B cell (primary cell): ENCODE data around the gene ERBB2. TPM values are rescaled to one million over a fixed set of nuclear protein-coding genes. Genes with fewer than 3 reads are reported as not detected.

ENCODE experiments used
- ATAC-seq: fragments of 200-7000 bp; cut with Tn5 transposase; one replicate; pipeline ENCODE4 v1.10.0; 2021; ENCODE audit warnings: low read depth, mild to moderate bottlenecking, moderate number of reproducible peaks, moderate library complexity
- CTCF ChIA-PET: fragments of 350-600 bp; sonication (Branson Sonifier 250); formaldehyde crosslinking; loops from one replicate; lab custom pipeline; 2021; ENCODE audit warnings: antibody characterized with exemption, inconsistent platforms; lab: Charles Lee
- POLR2A ChIA-PET: fragments of 350-600 bp; sonication (Branson Sonifier 250); formaldehyde crosslinking; loops from one replicate; lab custom pipeline; 2021; ENCODE audit warnings: antibody characterized with exemption; lab: Charles Lee
- DNase-seq: peaks from one replicate; pipeline ENCODE4 v3.0.0; 2013
- H2AFZ ChIP-seq: 2 replicates; pipeline ENCODE4 v1.6.1; 2012; ENCODE audit warnings: mild to moderate bottlenecking, low read depth, low read length; ENCODE audit not compliant: insufficient read depth, poor library complexity, severe bottlenecking
- H3K27ac ChIP-seq, 2 donors: 1 replicate in 1 of 2; 2 replicates in 1 of 2; pipeline ENCODE4 v1.5.1; 2012 to 2013; ENCODE audit warnings: low read length in 2 of 2, mild to moderate bottlenecking in 2 of 2, moderate library complexity in 1 of 2
- H3K27me3 ChIP-seq, 4 experiments: fragments of 200-600 bp in 1 of 4; sonication (generic) in 1 of 4; replicated peaks in 1 of 4; 1 replicate in 2 of 4; 2 replicates in 2 of 4; pipeline versions ENCODE4 v1.6.1 to v1.7.0; 2013 to 2016; ENCODE audit warnings: low read length in 3 of 4, mild to moderate bottlenecking in 2 of 4, mixed read lengths in 1 of 4, moderate library complexity in 1 of 4; ENCODE audit not compliant: insufficient read depth in 4 of 4, control insufficient read depth in 3 of 4; ENCODE audit errors: control extremely low read depth in 1 of 4
- H3K36me3 ChIP-seq, 2 experiments: replicated peaks in 1 of 2; 1 replicate in 1 of 2; 2 replicates in 1 of 2; pipeline versions ENCODE4 v1.6.1 to v1.7.1; 2013; ENCODE audit warnings: low read length in 1 of 2; ENCODE audit not compliant: insufficient read depth in 2 of 2, control insufficient read depth in 1 of 2; ENCODE audit errors: control extremely low read depth in 1 of 2, extremely low read depth in 1 of 2
- H3K4me1 ChIP-seq, 2 donors: fragments of 200-600 bp in 1 of 2; sonication (generic) in 1 of 2; 1 replicate in 1 of 2; 2 replicates in 1 of 2; pipeline versions ENCODE4 v1.5.1 to v1.6.1; 2013 to 2017; ENCODE audit warnings: low read length in 2 of 2; ENCODE audit not compliant: control insufficient read depth in 2 of 2, insufficient read depth in 2 of 2
- H3K4me2 ChIP-seq: replicated peaks from 2 replicates; pipeline ENCODE3; 2012; ENCODE audit warnings: mild to moderate bottlenecking, low read depth, low read length; ENCODE audit not compliant: poor library complexity, severe bottlenecking
- H3K4me3 ChIP-seq, 5 experiments: fragments of 200-600 bp in 1 of 5; sonication (generic) in 1 of 5; 1 replicate in 3 of 5; 2 replicates in 2 of 5; pipeline versions ENCODE4 v1.5.1 to v1.7.0; 2011 to 2016; ENCODE audit warnings: low read length in 4 of 5, mild to moderate bottlenecking in 4 of 5, low read depth in 2 of 5, control low read depth in 1 of 5, moderate library complexity in 1 of 5; ENCODE audit not compliant: insufficient read depth in 1 of 5; ENCODE audit errors: control extremely low read depth in 1 of 5, extremely low read depth in 1 of 5
- H3K79me2 ChIP-seq: fragments of 200-600 bp; sonication (generic); one replicate; pipeline ENCODE4 v1.6.0; 2016; ENCODE audit warnings: low read length; ENCODE audit not compliant: control insufficient read depth, insufficient read depth
- H3K9ac ChIP-seq: fragments of 200-600 bp; sonication (generic); 2 replicates; pipeline ENCODE4 v1.6.1; 2017; ENCODE audit warnings: mild to moderate bottlenecking, low read length, moderate library complexity
- H3K9me3 ChIP-seq, 3 donors: one replicate each; pipeline versions ENCODE4 v1.6.1 to v1.7.1; 2013; ENCODE audit warnings: low read length in 2 of 3; ENCODE audit not compliant: control insufficient read depth in 2 of 3, insufficient read depth in 1 of 3; ENCODE audit errors: control extremely low read depth in 1 of 3
- H4K20me1 ChIP-seq: 2 replicates; pipeline ENCODE4 v1.6.0; 2012; ENCODE audit warnings: mild to moderate bottlenecking, low read length; ENCODE audit not compliant: insufficient read depth, control insufficient read depth, poor library complexity, severe bottlenecking
- H3K27ac Mint-ChIP-seq: one replicate; pipeline ENCODE4 v1.8.0; 2021; ENCODE audit warnings: mixed read lengths
- H3K27me3 Mint-ChIP-seq: one replicate; pipeline ENCODE4 v1.8.0; 2021; ENCODE audit warnings: mixed read lengths
- H3K4me1 Mint-ChIP-seq: one replicate; pipeline ENCODE4 v1.8.0; 2021; ENCODE audit warnings: mixed read lengths
- H3K4me3 Mint-ChIP-seq: one replicate; pipeline ENCODE4 v1.8.0; 2021; ENCODE audit warnings: mixed read lengths
- H3K9me3 Mint-ChIP-seq: one replicate; pipeline ENCODE4 v1.8.0; 2022; ENCODE audit warnings: mixed read lengths; ENCODE audit not compliant: insufficient read depth
- CTCF ChIP-seq: fragments of 200-600 bp; IDR thresholded peaks from one replicate; pipeline ENCODE4 v1.8.0; 2022; ENCODE audit warnings: antibody characterized with exemption, mild to moderate bottlenecking
- EZH2 ChIP-seq: IDR thresholded peaks from 2 replicates; pipeline ENCODE4 v1.6.1; 2012; ENCODE audit warnings: borderline replicate concordance, low read depth, mild to moderate bottlenecking, moderate library complexity, low read length; ENCODE audit not compliant: insufficient read depth, poor library complexity, severe bottlenecking
- WGBS: methylation state at CpG from one replicate; pipeline ENCODE4 v1.1.5; 2013; ENCODE audit warnings: missing lambda C conversion rate; ENCODE audit not compliant: insufficient coverage; 5-methylcytosine and 5-hydroxymethylcytosine counted together
- intact Hi-C: fragments of 100-400 bp; cut with micrococcal nuclease; formaldehyde crosslinking; loops from one replicate; pipeline ENCODE4 v1.10.0; 2022
- polyA plus RNA-seq: library from polyadenylated mRNA; depleted of rRNA; stranded (reverse); fragments of >200 nt; gene quantifications from 2 replicates; pipeline ENCODE4 v1.2.3, GENCODE V29; 2012
- total RNA-seq, 2 donors: library from RNA; stranded (reverse); fragments of 120-200 nt in 1 of 2; gene quantifications; 1 replicate in 1 of 2; 2 replicates in 1 of 2; pipeline versions ENCODE4 v1.2.3 to v1.2.4, GENCODE V29; 2013 to 2022

The ERBB2 gene
- total and polyA plus RNA-seq, 2 donors (not counting 1 experiment from before 2014, with no cell fraction given) = 3.2 to 8.4 TPM

DNA sequence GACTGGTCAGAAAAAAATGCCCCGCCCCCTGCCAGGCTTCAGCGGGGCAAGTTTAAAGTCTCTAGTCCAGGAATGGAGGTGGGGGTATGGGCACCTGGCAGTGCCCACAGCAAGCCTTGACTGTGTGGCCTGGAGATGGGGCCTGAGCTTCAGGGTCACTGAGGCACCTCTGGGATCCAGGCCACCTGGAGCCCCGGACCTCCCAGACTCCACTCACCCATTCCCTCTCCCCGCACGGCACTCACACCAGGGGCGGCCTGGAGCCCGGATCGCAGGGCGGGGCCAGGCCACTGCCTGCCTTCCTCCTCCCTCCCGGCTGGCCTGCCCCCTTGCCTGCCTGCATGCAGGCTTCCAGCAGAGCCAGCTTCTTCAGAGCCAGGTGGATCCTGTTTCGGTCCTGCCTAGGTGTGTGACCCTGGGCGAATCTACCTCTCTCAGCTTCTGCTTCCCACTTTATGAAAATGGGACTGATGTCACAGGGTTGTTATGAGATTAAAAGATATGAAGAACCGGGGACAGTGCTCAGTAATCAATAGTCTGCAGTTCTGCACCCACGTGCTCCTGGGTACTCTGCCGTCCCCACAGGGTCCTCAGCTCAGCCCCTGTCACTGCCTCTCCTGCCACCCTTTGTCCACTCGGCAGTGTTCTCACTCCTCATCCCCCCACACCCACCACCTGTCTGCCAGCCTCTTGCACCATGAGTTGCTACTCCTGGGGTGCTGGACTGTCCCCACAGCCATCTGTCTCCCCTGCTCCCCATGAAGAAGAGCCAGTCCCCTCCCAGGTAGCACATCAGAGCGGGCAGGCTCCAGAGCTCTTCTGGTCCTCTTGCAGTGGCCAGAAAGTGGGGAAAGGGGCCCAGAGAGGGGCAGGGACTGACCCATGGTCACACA is 35.9 kb upstream of the ERBB2 start:
- Histone ChIP-seq H3K9ac (no peak overlapping the region), H3K4me1 (peaks cover 44 to 57% of the 10 kb centered on the region in 2 donors), H4K20me1 (no peaks in the 10 kb centered on the region), H3K27ac (no peak overlapping the region), H3K9me3 (no peaks in the 10 kb centered on the region), H3K36me3 (peaks cover 0 to 30% of the 10 kb centered on the region in 2 experiments), H2AFZ (no peak overlapping the region), H3K27me3 (peaks cover 0 to 18% (median 7%) of the 10 kb centered on the region in 4 experiments), H3K79me2 (peaks cover 7% of the 10 kb centered on the region), H3K4me3 (no peak overlapping the region), H3K4me2 (no peak overlapping the region)
- ChIA-PET POLR2A (interaction anchor here (0.6 kb wide), 2 partner anchors 67 to 276 kb away, joined by 4 to 7 read pairs; no protein-coding TSS in a partner anchor), CTCF (interaction anchor here (1.1 kb wide), 1 partner anchor 9 kb away, joined by 3 read pairs; no protein-coding TSS in a partner anchor)
- WGBS = 78% methylated on average over 12 of the region's 17 CpGs
- TF ChIP-seq CTCF (no peak), EZH2 (no peak)
- H3K27ac Mint-ChIP-seq = no peak overlapping the region
- intact Hi-C loops = no loop called here
- H3K9me3 Mint-ChIP-seq = no peaks in the 10 kb centered on the region
- H3K4me3 Mint-ChIP-seq = no peak overlapping the region
- DNase-seq (no peak), ATAC-seq (no peak)
- peaks cover 13% of the 10 kb centered on the region for H3K27me3 Mint-ChIP-seq
- peaks cover 41% of the 10 kb centered on the region for H3K4me1 Mint-ChIP-seq
